WTC11 (cell line): Measurements from ENCODE around the gene OR6A2.

ENCODE experiments used
- ATF3 ChIP-seq: sonication (generic); formaldehyde crosslinking; conservative IDR thresholded peaks from 2 replicates; pipeline ENCODE4 v1.8.1; 2022; ENCODE audit warnings: mild to moderate bottlenecking, missing genetic modification reagents
- FOXP1 ChIP-seq: sonication (generic); formaldehyde crosslinking; IDR thresholded peaks from 2 replicates; pipeline ENCODE4 v1.8.0; 2022; ENCODE audit warnings: missing genetic modification reagents, mild to moderate bottlenecking, moderate library complexity, borderline replicate concordance
- MAX ChIP-seq: sonication (generic); formaldehyde crosslinking; IDR thresholded peaks from 2 replicates; pipeline ENCODE4 v1.8.0; 2022; ENCODE audit warnings: mild to moderate bottlenecking, missing genetic modification reagents
- RELA ChIP-seq: sonication (generic); formaldehyde crosslinking; IDR thresholded peaks from 2 replicates; pipeline ENCODE4 v1.8.1; 2022; ENCODE audit warnings: missing genetic modification reagents, mild to moderate bottlenecking, borderline replicate concordance
- USF1 ChIP-seq: sonication (generic); formaldehyde crosslinking; IDR thresholded peaks from 2 replicates; pipeline ENCODE4 v1.8.0; 2022; ENCODE audit warnings: mild to moderate bottlenecking, missing genetic modification reagents
- ZNF121 ChIP-seq: sonication (generic); formaldehyde crosslinking; IDR thresholded peaks from 2 replicates; pipeline ENCODE4 v1.8.0; 2023; ENCODE audit warnings: missing genetic modification reagents
- ZNF281 ChIP-seq: sonication (generic); formaldehyde crosslinking; IDR thresholded peaks from 2 replicates; pipeline ENCODE4 v1.8.0; 2023; ENCODE audit warnings: mild to moderate bottlenecking, missing genetic modification reagents
- TF ChIP-seq, protein P1 (sequence below): sonication (generic); formaldehyde crosslinking; IDR thresholded peaks from 2 replicates; pipeline ENCODE4 v1.8.1; 2022; ENCODE audit warnings: low read depth, missing genetic modification reagents, borderline replicate concordance
- TF ChIP-seq, protein P2 (sequence below): fragments of 200-600 bp; IDR thresholded peaks from 2 replicates; pipeline ENCODE4 v1.8.0; 2022; ENCODE audit warnings: antibody characterized with exemption
- TF ChIP-seq, protein P3 (sequence below): sonication (generic); formaldehyde crosslinking; IDR thresholded peaks from 2 replicates; pipeline ENCODE4 v1.8.0; 2022; ENCODE audit warnings: missing genetic modification reagents
- TF ChIP-seq, protein P4 (sequence below): fragments of 250-450 bp; sonication (Bioruptor Pico); IDR thresholded peaks from 2 replicates; pipeline ENCODE4 v2.1.2; 2022; ENCODE audit warnings: mild to moderate bottlenecking, moderate library complexity
- TF ChIP-seq, protein P5 (sequence below): fragments of 250-450 bp; sonication (Bioruptor Pico); IDR thresholded peaks from 2 replicates; pipeline ENCODE4 v1.8.0; 2021; ENCODE audit warnings: mild to moderate bottlenecking
- TF ChIP-seq, protein P6 (sequence below): sonication (generic); formaldehyde crosslinking; IDR thresholded peaks from 2 replicates; pipeline ENCODE4 v1.8.1; 2023; ENCODE audit warnings: mild to moderate bottlenecking, missing genetic modification reagents, moderate library complexity
- TF ChIP-seq, protein P7 (sequence below): sonication (generic); formaldehyde crosslinking; IDR thresholded peaks from 2 replicates; pipeline ENCODE4 v1.8.1; 2022; ENCODE audit warnings: mild to moderate bottlenecking, missing genetic modification reagents, moderate library complexity, borderline replicate concordance

GRCh38 chr11:6825231-6825744, 25.8 kb upstream of the OR6A2 start:
- TF ChIP-seq ZNF121 (CRISPR knock-in tag): no peak
- TF ChIP-seq, protein P1, sequence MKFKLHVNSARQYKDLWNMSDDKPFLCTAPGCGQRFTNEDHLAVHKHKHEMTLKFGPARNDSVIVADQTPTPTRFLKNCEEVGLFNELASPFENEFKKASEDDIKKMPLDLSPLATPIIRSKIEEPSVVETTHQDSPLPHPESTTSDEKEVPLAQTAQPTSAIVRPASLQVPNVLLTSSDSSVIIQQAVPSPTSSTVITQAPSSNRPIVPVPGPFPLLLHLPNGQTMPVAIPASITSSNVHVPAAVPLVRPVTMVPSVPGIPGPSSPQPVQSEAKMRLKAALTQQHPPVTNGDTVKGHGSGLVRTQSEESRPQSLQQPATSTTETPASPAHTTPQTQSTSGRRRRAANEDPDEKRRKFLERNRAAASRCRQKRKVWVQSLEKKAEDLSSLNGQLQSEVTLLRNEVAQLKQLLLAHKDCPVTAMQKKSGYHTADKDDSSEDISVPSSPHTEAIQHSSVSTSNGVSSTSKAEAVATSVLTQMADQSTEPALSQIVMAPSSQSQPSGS (CRISPR knock-in tag): no peak
- no peak for TF ChIP-seq USF1 (CRISPR knock-in tag)
- TF ChIP-seq ATF3 (CRISPR knock-in tag): no peak
- TF ChIP-seq, protein P2, sequence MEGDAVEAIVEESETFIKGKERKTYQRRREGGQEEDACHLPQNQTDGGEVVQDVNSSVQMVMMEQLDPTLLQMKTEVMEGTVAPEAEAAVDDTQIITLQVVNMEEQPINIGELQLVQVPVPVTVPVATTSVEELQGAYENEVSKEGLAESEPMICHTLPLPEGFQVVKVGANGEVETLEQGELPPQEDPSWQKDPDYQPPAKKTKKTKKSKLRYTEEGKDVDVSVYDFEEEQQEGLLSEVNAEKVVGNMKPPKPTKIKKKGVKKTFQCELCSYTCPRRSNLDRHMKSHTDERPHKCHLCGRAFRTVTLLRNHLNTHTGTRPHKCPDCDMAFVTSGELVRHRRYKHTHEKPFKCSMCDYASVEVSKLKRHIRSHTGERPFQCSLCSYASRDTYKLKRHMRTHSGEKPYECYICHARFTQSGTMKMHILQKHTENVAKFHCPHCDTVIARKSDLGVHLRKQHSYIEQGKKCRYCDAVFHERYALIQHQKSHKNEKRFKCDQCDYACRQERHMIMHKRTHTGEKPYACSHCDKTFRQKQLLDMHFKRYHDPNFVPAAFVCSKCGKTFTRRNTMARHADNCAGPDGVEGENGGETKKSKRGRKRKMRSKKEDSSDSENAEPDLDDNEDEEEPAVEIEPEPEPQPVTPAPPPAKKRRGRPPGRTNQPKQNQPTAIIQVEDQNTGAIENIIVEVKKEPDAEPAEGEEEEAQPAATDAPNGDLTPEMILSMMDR: no peak
- TF ChIP-seq, protein P3, sequence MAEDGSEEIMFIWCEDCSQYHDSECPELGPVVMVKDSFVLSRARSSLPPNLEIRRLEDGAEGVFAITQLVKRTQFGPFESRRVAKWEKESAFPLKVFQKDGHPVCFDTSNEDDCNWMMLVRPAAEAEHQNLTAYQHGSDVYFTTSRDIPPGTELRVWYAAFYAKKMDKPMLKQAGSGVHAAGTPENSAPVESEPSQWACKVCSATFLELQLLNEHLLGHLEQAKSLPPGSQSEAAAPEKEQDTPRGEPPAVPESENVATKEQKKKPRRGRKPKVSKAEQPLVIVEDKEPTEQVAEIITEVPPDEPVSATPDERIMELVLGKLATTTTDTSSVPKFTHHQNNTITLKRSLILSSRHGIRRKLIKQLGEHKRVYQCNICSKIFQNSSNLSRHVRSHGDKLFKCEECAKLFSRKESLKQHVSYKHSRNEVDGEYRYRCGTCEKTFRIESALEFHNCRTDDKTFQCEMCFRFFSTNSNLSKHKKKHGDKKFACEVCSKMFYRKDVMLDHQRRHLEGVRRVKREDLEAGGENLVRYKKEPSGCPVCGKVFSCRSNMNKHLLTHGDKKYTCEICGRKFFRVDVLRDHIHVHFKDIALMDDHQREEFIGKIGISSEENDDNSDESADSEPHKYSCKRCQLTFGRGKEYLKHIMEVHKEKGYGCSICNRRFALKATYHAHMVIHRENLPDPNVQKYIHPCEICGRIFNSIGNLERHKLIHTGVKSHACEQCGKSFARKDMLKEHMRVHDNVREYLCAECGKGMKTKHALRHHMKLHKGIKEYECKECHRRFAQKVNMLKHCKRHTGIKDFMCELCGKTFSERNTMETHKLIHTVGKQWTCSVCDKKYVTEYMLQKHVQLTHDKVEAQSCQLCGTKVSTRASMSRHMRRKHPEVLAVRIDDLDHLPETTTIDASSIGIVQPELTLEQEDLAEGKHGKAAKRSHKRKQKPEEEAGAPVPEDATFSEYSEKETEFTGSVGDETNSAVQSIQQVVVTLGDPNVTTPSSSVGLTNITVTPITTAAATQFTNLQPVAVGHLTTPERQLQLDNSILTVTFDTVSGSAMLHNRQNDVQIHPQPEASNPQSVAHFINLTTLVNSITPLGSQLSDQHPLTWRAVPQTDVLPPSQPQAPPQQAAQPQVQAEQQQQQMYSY: no peak
- TF ChIP-seq, protein P4, sequence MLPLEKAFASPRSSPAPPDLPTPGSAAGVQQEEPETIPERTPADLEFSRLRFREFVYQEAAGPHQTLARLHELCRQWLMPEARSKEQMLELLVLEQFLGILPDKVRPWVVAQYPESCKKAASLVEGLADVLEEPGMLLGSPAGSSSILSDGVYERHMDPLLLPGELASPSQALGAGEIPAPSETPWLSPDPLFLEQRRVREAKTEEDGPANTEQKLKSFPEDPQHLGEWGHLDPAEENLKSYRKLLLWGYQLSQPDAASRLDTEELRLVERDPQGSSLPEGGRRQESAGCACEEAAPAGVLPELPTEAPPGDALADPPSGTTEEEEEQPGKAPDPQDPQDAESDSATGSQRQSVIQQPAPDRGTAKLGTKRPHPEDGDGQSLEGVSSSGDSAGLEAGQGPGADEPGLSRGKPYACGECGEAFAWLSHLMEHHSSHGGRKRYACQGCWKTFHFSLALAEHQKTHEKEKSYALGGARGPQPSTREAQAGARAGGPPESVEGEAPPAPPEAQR (CRISPR knock-in tag): no peak
- TF ChIP-seq, protein P5, sequence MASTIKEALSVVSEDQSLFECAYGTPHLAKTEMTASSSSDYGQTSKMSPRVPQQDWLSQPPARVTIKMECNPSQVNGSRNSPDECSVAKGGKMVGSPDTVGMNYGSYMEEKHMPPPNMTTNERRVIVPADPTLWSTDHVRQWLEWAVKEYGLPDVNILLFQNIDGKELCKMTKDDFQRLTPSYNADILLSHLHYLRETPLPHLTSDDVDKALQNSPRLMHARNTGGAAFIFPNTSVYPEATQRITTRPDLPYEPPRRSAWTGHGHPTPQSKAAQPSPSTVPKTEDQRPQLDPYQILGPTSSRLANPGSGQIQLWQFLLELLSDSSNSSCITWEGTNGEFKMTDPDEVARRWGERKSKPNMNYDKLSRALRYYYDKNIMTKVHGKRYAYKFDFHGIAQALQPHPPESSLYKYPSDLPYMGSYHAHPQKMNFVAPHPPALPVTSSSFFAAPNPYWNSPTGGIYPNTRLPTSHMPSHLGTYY: no peak
- TF ChIP-seq, protein P6, sequence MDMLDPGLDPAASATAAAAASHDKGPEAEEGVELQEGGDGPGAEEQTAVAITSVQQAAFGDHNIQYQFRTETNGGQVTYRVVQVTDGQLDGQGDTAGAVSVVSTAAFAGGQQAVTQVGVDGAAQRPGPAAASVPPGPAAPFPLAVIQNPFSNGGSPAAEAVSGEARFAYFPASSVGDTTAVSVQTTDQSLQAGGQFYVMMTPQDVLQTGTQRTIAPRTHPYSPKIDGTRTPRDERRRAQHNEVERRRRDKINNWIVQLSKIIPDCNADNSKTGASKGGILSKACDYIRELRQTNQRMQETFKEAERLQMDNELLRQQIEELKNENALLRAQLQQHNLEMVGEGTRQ (CRISPR knock-in tag): no peak
- no peak for TF ChIP-seq ZNF281 (CRISPR knock-in tag)
- TF ChIP-seq, protein P7, sequence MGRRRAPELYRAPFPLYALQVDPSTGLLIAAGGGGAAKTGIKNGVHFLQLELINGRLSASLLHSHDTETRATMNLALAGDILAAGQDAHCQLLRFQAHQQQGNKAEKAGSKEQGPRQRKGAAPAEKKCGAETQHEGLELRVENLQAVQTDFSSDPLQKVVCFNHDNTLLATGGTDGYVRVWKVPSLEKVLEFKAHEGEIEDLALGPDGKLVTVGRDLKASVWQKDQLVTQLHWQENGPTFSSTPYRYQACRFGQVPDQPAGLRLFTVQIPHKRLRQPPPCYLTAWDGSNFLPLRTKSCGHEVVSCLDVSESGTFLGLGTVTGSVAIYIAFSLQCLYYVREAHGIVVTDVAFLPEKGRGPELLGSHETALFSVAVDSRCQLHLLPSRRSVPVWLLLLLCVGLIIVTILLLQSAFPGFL (CRISPR knock-in tag): no peak
- TF ChIP-seq RELA: no peak
- TF ChIP-seq MAX (CRISPR knock-in tag): no peak
- no peak for TF ChIP-seq FOXP1 (CRISPR knock-in tag)
